GM18951 (cell line): ENCODE data around the gene LDLRAD1.
"Not testable (repeated sequence)": the region's sequence is repeated elsewhere in the genome, so short reads cannot be mapped to it uniquely, and the experiment has no call there.

Experiments
- POLR2A ChIP-seq: IDR thresholded peaks from 4 replicates; pipeline ENCODE4 v1.6.1; 2011; ENCODE audit warnings: mild to moderate bottlenecking; ENCODE audit not compliant: insufficient read length, insufficient read depth; ENCODE audit errors: extremely low read depth
- in situ Hi-C: fragments of 300-500 bp; cut with MboI; formaldehyde crosslinking; loops from one replicate; pipeline ENCODE4 v1.12.0; 2022; ENCODE audit warnings: low sequenced_read_pairs, mixed read lengths, inconsistent platforms; ENCODE audit not compliant: unreplicated experiment

Gene LDLRAD1

GRCh38 chr1:54011316-54012007 lies 6.5 kb downstream of the LDLRAD1 start:
- in situ Hi-C loops = no loop called here
- no peak for TF ChIP-seq POLR2A

GRCh38 chr1:54010415-54011117 lies 7.4 kb downstream of the LDLRAD1 start:
- no peak for TF ChIP-seq POLR2A

GRCh38 chr1:54009406-54009805 lies 8.6 kb downstream of the LDLRAD1 start:
- in situ Hi-C loops = no loop called here

More at GRCh38 chr1:54010415-54011117, 7.4 kb downstream of the LDLRAD1 start:
- in situ Hi-C loops = no loop called here

GRCh38 chr1:54008876-54009275 lies 9.1 kb downstream of the LDLRAD1 start:
- in situ Hi-C loops = no loop called here
- no peak for TF ChIP-seq POLR2A

More at GRCh38 chr1:54009406-54009805, 8.6 kb downstream of the LDLRAD1 start:
- TF ChIP-seq POLR2A = no peak

- no peak for TF ChIP-seq POLR2A
- in situ Hi-C loops = no loop called here
Observed at GRCh38 chr1:54007613-54008012, 10.4 kb downstream of the LDLRAD1 start.

- in situ Hi-C loops = no loop called here
- TF ChIP-seq POLR2A = no peak
Observed at GRCh38 chr1:54006508-54006907, 11.5 kb downstream of the LDLRAD1 start.

- in situ Hi-C loops = no loop called here
- no peak for TF ChIP-seq POLR2A
Observed at GRCh38 chr1:54004481-54005049, 13.4 kb downstream of the LDLRAD1 start.

- in situ Hi-C loops = not testable (repeated sequence)
Observed at GRCh38 chr1:54003750-54004480, 14.1 kb downstream of the LDLRAD1 start.

GRCh38 chr1:54003249-54003646 lies 14.7 kb downstream of the LDLRAD1 start:
- in situ Hi-C loops = no loop called here
- TF ChIP-seq POLR2A = no peak

GRCh38 chr1:54002544-54003248 lies 15.3 kb downstream of the LDLRAD1 start:
- TF ChIP-seq POLR2A = no peak
- in situ Hi-C loops = no loop called here

- in situ Hi-C loops = no loop called here
- no peak for TF ChIP-seq POLR2A
Observed at GRCh38 chr1:54001591-54001990, 16.4 kb downstream of the LDLRAD1 start.

- TF ChIP-seq POLR2A = no peak
- in situ Hi-C loops = no loop called here
Observed at GRCh38 chr1:53999920-54000319, 18.1 kb downstream of the LDLRAD1 start.

- no peak for TF ChIP-seq POLR2A
- in situ Hi-C loops = no loop called here
Observed at GRCh38 chr1:53998223-53998622, 19.8 kb downstream of the LDLRAD1 start.
